HepG2 (cell line): Measurements from ENCODE around the gene RPL19. TPM values are rescaled to one million over a fixed set of nuclear protein-coding genes. Genes with fewer than 3 reads are reported as not detected.
A peak's percentile ranks its signal among the peaks of the same experiment; 100 is the strongest.

Experiments used
- ATAC-seq: fragments of 200-7000 bp; cut with Tn5 transposase; 3 replicates; pipeline ENCODE4 v1.9.1; 2020; ENCODE audit warnings: mild to moderate bottlenecking, moderate library complexity
- BruUV-seq: library from RNA; stranded (reverse); fragments of 400-500 nt; replicated peaks from 2 replicates; lab custom pipeline; 2021; lab: Mats Ljungman, UMichigan
- CTCF ChIA-PET: fragments of 300-600 bp; formaldehyde crosslinking; extraction: SDS; loops from one replicate; lab custom pipeline; 2021; ENCODE audit warnings: low total read pairs, inconsistent platforms, low intra/inter-chr PET ratio; lab: Yijun Ruan, JAX
- POLR2A ChIA-PET: fragments of 350-600 bp; sonication (Branson Sonifier 250); formaldehyde crosslinking; loops from one replicate; lab custom pipeline; 2020; ENCODE audit warnings: antibody characterized with exemption, inconsistent platforms; lab: Yijun Ruan, JAX
- DNase-seq: peaks from one replicate; pipeline ENCODE4 v3.0.0-alpha.2; 2015; ENCODE audit warnings: low spot score
- FAIRE-seq: peaks from 3 replicates; lab custom pipeline; 2011; peaks lifted over from hg19 to GRCh38; lab: Jason Lieb, UNC
- H2AFZ ChIP-seq: one replicate; pipeline ENCODE4 v1.6.1; 2011; ENCODE audit warnings: low read length, inconsistent platforms
- H3K27ac ChIP-seq: fragments of 300-600 bp; 3 replicates; pipeline ENCODE4 v1.8.0; 2011; ENCODE audit warnings: mixed run types, mild to moderate bottlenecking, mixed read lengths, low read length, inconsistent platforms; ENCODE audit not compliant: insufficient read depth; ENCODE audit errors: extremely low read length
- H3K27me3 ChIP-seq, 2 experiments: fragments of 200-600 bp in 1 of 2; 2 replicates in 1 of 2; 3 replicates in 1 of 2; pipeline versions ENCODE4 v1.6.0 to v1.8.0; 2011; ENCODE audit warnings: low read length in 2 of 2, mild to moderate bottlenecking in 2 of 2, moderate library complexity in 2 of 2, inconsistent platforms in 1 of 2; ENCODE audit not compliant: insufficient read depth in 2 of 2, control insufficient read depth in 1 of 2
- H3K36me3 ChIP-seq, 2 experiments: fragments of 200-600 bp in 1 of 2; replicated peaks in 1 of 2; 2 replicates in 1 of 2; 3 replicates in 1 of 2; pipeline versions ENCODE4 v1.5.1 to v1.8.0; 2011; ENCODE audit warnings: low read length in 2 of 2, inconsistent platforms in 1 of 2; ENCODE audit not compliant: insufficient read depth in 2 of 2, control insufficient read depth in 1 of 2
- H3K4me1 ChIP-seq: 2 replicates; pipeline ENCODE4 v1.5.1; 2012; ENCODE audit warnings: low read length, inconsistent platforms; ENCODE audit not compliant: insufficient read depth
- H3K4me2 ChIP-seq: 2 replicates; pipeline ENCODE4 v1.6.0; 2011; ENCODE audit warnings: low read depth, low read length, inconsistent platforms
- H3K4me3 ChIP-seq, 3 experiments: fragments of 200-600 bp in 1 of 3; sonication (generic), shearing (Covaris generic) in 1 of 3; replicated peaks in 1 of 3; 2 replicates each; pipeline ENCODE4 v1.5.1; 2011 to 2016; ENCODE audit warnings: low read length in 3 of 3, inconsistent platforms in 2 of 3, low read depth in 2 of 3, mild to moderate bottlenecking in 2 of 3, control low read depth in 1 of 3, mixed read lengths in 1 of 3; ENCODE audit not compliant: insufficient read depth in 1 of 3
- H3K79me2 ChIP-seq: one replicate; pipeline ENCODE4 v1.6.1; 2011; ENCODE audit warnings: low read length, inconsistent platforms; ENCODE audit not compliant: insufficient read depth
- H3K9ac ChIP-seq: 2 replicates; pipeline ENCODE4 v1.6.0; 2011; ENCODE audit warnings: mild to moderate bottlenecking, low read depth, low read length, inconsistent platforms; ENCODE audit not compliant: insufficient read depth
- H3K9me3 ChIP-seq: 2 replicates; pipeline ENCODE4 v1.5.1; 2012; ENCODE audit warnings: mild to moderate bottlenecking, low read length
- H4K20me1 ChIP-seq: 2 replicates; pipeline ENCODE4 v1.6.0; 2011; ENCODE audit warnings: inconsistent platforms, mild to moderate bottlenecking, low read length, moderate library complexity; ENCODE audit not compliant: insufficient read depth
- ATF7-NPFF ChIP-seq: sonication (generic); formaldehyde crosslinking; IDR thresholded peaks from 2 replicates; pipeline ENCODE4 v1.8.1; 2023; ENCODE audit warnings: mild to moderate bottlenecking, low read depth, missing genetic modification reagents, moderate library complexity
- HIC2 ChIP-seq: sonication (generic); formaldehyde crosslinking; IDR thresholded peaks from 2 replicates; pipeline ENCODE4 v1.9.0; 2022; ENCODE audit warnings: low read depth, missing genetic modification reagents
- HNRNPL ChIP-seq: fragments of 200-400 bp; formaldehyde crosslinking; IDR thresholded peaks from 2 replicates; pipeline ENCODE4 v1.6.1; 2017; ENCODE audit warnings: mild to moderate bottlenecking, low read depth, low read length
- MNT ChIP-seq: fragments of 450-650 bp; IDR thresholded peaks from 2 replicates; pipeline ENCODE4 v1.6.1; 2016
- ZBTB39 ChIP-seq: sonication (generic); formaldehyde crosslinking; IDR thresholded peaks from 2 replicates; pipeline ENCODE4 v1.5.0; 2020; ENCODE audit warnings: missing genetic modification reagents
- ZNF598 ChIP-seq: sonication (generic); formaldehyde crosslinking; IDR thresholded peaks from 2 replicates; pipeline ENCODE4 v1.5.1; 2020; ENCODE audit warnings: mild to moderate bottlenecking, missing genetic modification reagents, borderline replicate concordance
- whole genome bisulfite sequencing: methylation state at CpG from one replicate; pipeline ENCODE4 v1.1.6; 2017; ENCODE audit warnings: low lambda C conversion rate; 5-methylcytosine and 5-hydroxymethylcytosine counted together
- in situ Hi-C: cut with HindIII; loops from 2 replicates; pipeline ENCODE4 v1.10.0; 2017; ENCODE audit warnings: low pct_unique_long_range_greater_than_20kb; ENCODE audit not compliant: extremely low pct_ligation_motif_present
- intact Hi-C: fragments of 100-400 bp; cut with micrococcal nuclease; formaldehyde crosslinking; loops from one replicate; pipeline ENCODE4 v1.10.0; 2022; ENCODE audit not compliant: unreplicated experiment
- polyA plus RNA-seq, 8 experiments: library from polyadenylated mRNA; depleted of rRNA in 3 of 8; stranded (reverse) in 7 of 8; unstranded in 1 of 8; fragments of >200 nt; fragmentation: Illumina TruSeq in 4 of 8; extraction: Trizol in 4 of 8; gene quantifications; 2 replicates each; pipeline versions ENCODE4 v1.2.1 to v1.2.3, GENCODE V29; 2011 to 2016; ENCODE audit warnings: low read depth in 4 of 8, missing spikeins in 1 of 8, mixed read lengths in 1 of 8; ENCODE audit not compliant: insufficient read depth in 1 of 8
- total RNA-seq, 5 experiments: library from RNA; depleted of rRNA; stranded (reverse); fragments of >200 nt; fragmentation: Illumina TruSeq; extraction: Trizol; gene quantifications; 2 replicates each; pipeline ENCODE4 v1.2.3, GENCODE V29; 2016; ENCODE audit warnings: low read depth in 1 of 5

RPL19 gene
- total and polyA plus RNA-seq, 2 of the 13 experiments (the other 11 are each of a cell fraction or from before 2014, with no cell fraction given) = 2,522 to 2,768 TPM

- H3K9ac ChIP-seq = peak overlapping the region; percentile 34; the same call in 1 of the 2 replicates
- H3K27me3 ChIP-seq = no peaks in the 10 kb centered on the region; a peak in 1 of 5 replicates
- peaks cover 5% of the 10 kb centered on the region for H4K20me1 ChIP-seq
- intact Hi-C loops = no loop called here
- H3K4me3 ChIP-seq = peak overlapping the region; percentile 56 to 80 (median 69)
- peaks cover 17% of the 10 kb centered on the region for H3K79me2 ChIP-seq
- BruUV-seq = no TSS peak
- H3K4me1 ChIP-seq = peaks cover 53% of the 10 kb centered on the region
- H3K4me2 ChIP-seq = peak overlapping the region; percentile 89
- H3K36me3 ChIP-seq = peaks cover under 1 to 4% of the 10 kb centered on the region in 2 experiments; a peak in 4 of 5 replicates
- in situ Hi-C loops = no loop called here
- DNase-seq = no peak
- no peaks in the 10 kb centered on the region for H3K9me3 ChIP-seq
- no peak for FAIRE-seq
- 0 out of 2 replicates have a peak, but pooled peaks have one; percentile 3 for TF ChIP-seq ATF7-NPFF (CRISPR knock-in tag)
- TF ChIP-seq HNRNPL = 0 out of 2 replicates have a peak, but pooled peaks have one; percentile 22
- TF ChIP-seq ZBTB39 (CRISPR knock-in tag) = 0 out of 2 replicates have a peak, but pooled peaks have one; percentile 32
- TF ChIP-seq MNT = no peak
- TF ChIP-seq HIC2 (CRISPR knock-in tag) = 0 out of 2 replicates have a peak, but pooled peaks have one; percentile 30
- no peak for TF ChIP-seq ZNF598 (CRISPR knock-in tag)
- no peak for ATAC-seq
- CTCF ChIA-PET = no interaction called here
- POLR2A ChIA-PET = interaction anchor here (0.6 kb wide), 1 partner anchor 10 kb away, joined by 4 read pairs; no protein-coding TSS in a partner anchor
- 0% methylated on average over 8 of the region's 30 CpGs for WGBS
- H3K27ac ChIP-seq = no peak overlapping the region
- H2AFZ ChIP-seq = no peak overlapping the region
Observed at GRCh38 chr17:39196808-39197291, 3.2 kb upstream of the RPL19 start.
